HG03196 (cell line): Measurements from ENCODE around the gene RAB11FIP3.
"Not testable (repeated sequence)": the region's sequence is repeated elsewhere in the genome, so short reads cannot be mapped to it uniquely, and the experiment has no call there.

Experiments used
- ATAC-seq: cut with Tn5 transposase; IDR thresholded peaks from one replicate; pipeline ENCODE4 v1.9.1; 2021; ENCODE audit not compliant: unreplicated experiment

Gene RAB11FIP3

GRCh38 chr16:492211-492875 lies 66.9 kb downstream of the RAB11FIP3 start:
- ATAC-seq = no peak

- not testable (repeated sequence) for ATAC-seq
Measured at GRCh38 chr16:494676-495075, 69.2 kb downstream of the RAB11FIP3 start.

- no peak for ATAC-seq
Measured at GRCh38 chr16:495127-495748, 69.8 kb downstream of the RAB11FIP3 start.

GRCh38 chr16:496097-496886 lies 70.8 kb downstream of the RAB11FIP3 start:
- ATAC-seq = no peak

GRCh38 chr16:497258-497657 lies 71.8 kb downstream of the RAB11FIP3 start:
- no peak for ATAC-seq

- no peak for ATAC-seq
Measured at GRCh38 chr16:499924-500323, 74.5 kb downstream of the RAB11FIP3 start.

GRCh38 chr16:500709-501108 lies 75.3 kb downstream of the RAB11FIP3 start:
- no peak for ATAC-seq

- no peak for ATAC-seq
Measured at GRCh38 chr16:502179-502943, 76.9 kb downstream of the RAB11FIP3 start.

GRCh38 chr16:503150-504071 lies 78.0 kb downstream of the RAB11FIP3 start:
- ATAC-seq = no peak

- no peak for ATAC-seq
Measured at GRCh38 chr16:505479-506245, 80.2 kb downstream of the RAB11FIP3 start.

GRCh38 chr16:506246-506546 lies 80.7 kb downstream of the RAB11FIP3 start:
- ATAC-seq = no peak

- not testable (repeated sequence) for ATAC-seq
Measured at GRCh38 chr16:507527-507926, 82.1 kb downstream of the RAB11FIP3 start.

GRCh38 chr16:507996-508395 lies 82.5 kb downstream of the RAB11FIP3 start:
- no peak for ATAC-seq

GRCh38 chr16:508884-509736 lies 83.7 kb downstream of the RAB11FIP3 start:
- no peak for ATAC-seq

GRCh38 chr16:510066-510825 lies 84.8 kb downstream of the RAB11FIP3 start:
- no peak for ATAC-seq

- ATAC-seq = no peak
Measured at GRCh38 chr16:512802-513201, 87.4 kb downstream of the RAB11FIP3 start.

GRCh38 chr16:513950-514349 lies 88.5 kb downstream of the RAB11FIP3 start:
- no peak for ATAC-seq
